ENCODE data around the gene PITPNC1. TPM values are rescaled to one million over a fixed set of nuclear protein-coding genes. Genes with fewer than 3 reads are reported as not detected.

Gene PITPNC1
- total RNA-seq, 1 experiment from 2014 or later: 35.5 TPM

- Histone ChIP-seq H3K4me3 (ENCODE audit: low read depth, low read length, poor library complexity, severe bottlenecking) (no peak overlapping the region), H3K36me3 (ENCODE audit: insufficient read depth, low read length, poor library complexity, severe bottlenecking) (no peaks in the 10 kb centered on the region), H3K4me1 (ENCODE audit: insufficient read depth, low read length, poor library complexity, severe bottlenecking) (no peaks in the 10 kb centered on the region), H3K27me3 (replicated peaks; ENCODE audit: insufficient read depth, low read depth, low read length, poor library complexity) (no peaks in the 10 kb centered on the region), H3K9me3 (ENCODE audit: low read depth, low read length, poor library complexity, severe bottlenecking) (no peaks in the 10 kb centered on the region), H3K27ac (ENCODE audit: low read depth, low read length, poor library complexity, severe bottlenecking) (no peak overlapping the region)
- TF ChIP-seq CTCF (conservative IDR thresholded peaks at IDR 0.05; ENCODE audit: low read depth, low read length) (no peak), EZH2 (IDR thresholded peaks at IDR 0.05; ENCODE audit: borderline replicate concordance, low read depth, low read length, poor library complexity, severe bottlenecking) (no peak)
- DNase-seq (ENCODE audit: low spot score): no peak
- CTCF ChIA-PET: no interaction called here
- POLR2A ChIA-PET (ENCODE audit: low non-redundant PET): no interaction called here
- intact Hi-C loops (cut with micrococcal nuclease; ENCODE audit: unreplicated experiment): no loop called here
- no TSS peak for BruUV-seq (replicated peaks)
Observed at GRCh38 chr17:67675481-67675880, 298.4 kb downstream of the PITPNC1 start.

GRCh38 chr17:67676305-67676704, 299.2 kb downstream of the PITPNC1 start:
- TF ChIP-seq CTCF (conservative IDR thresholded peaks at IDR 0.05; ENCODE audit: low read depth, low read length) (no peak), EZH2 (IDR thresholded peaks at IDR 0.05; ENCODE audit: borderline replicate concordance, low read depth, low read length, poor library complexity, severe bottlenecking) (no peak)
- H3K27me3 ChIP-seq (replicated peaks; ENCODE audit: insufficient read depth, low read depth, low read length, poor library complexity): no peaks in the 10 kb centered on the region
- DNase-seq (ENCODE audit: low spot score): no peak
- H3K27ac ChIP-seq (ENCODE audit: low read depth, low read length, poor library complexity, severe bottlenecking): no peak overlapping the region
- CTCF ChIA-PET: no interaction called here
- BruUV-seq (replicated peaks): no TSS peak
- H3K4me3 ChIP-seq (ENCODE audit: low read depth, low read length, poor library complexity, severe bottlenecking): no peak overlapping the region
- H3K9me3 ChIP-seq (ENCODE audit: low read depth, low read length, poor library complexity, severe bottlenecking): no peaks in the 10 kb centered on the region
- H3K4me1 ChIP-seq (ENCODE audit: insufficient read depth, low read length, poor library complexity, severe bottlenecking): peaks cover 4% of the 10 kb centered on the region
- intact Hi-C loops (cut with micrococcal nuclease; ENCODE audit: unreplicated experiment): no loop called here
- POLR2A ChIA-PET (ENCODE audit: low non-redundant PET): no interaction called here
- H3K36me3 ChIP-seq (ENCODE audit: insufficient read depth, low read length, poor library complexity, severe bottlenecking): no peaks in the 10 kb centered on the region

- ChIA-PET CTCF (no interaction called here), POLR2A (ENCODE audit: low non-redundant PET) (no interaction called here)
Observed at GRCh38 chr17:67678414-67678813, 301.3 kb downstream of the PITPNC1 start.

More at GRCh38 chr17:67678414-67678813, 301.3 kb downstream of the PITPNC1 start:
- Histone ChIP-seq H3K4me1 (ENCODE audit: insufficient read depth, low read length, poor library complexity, severe bottlenecking) (peaks cover 14% of the 10 kb centered on the region), H3K27me3 (replicated peaks; ENCODE audit: insufficient read depth, low read depth, low read length, poor library complexity) (no peaks in the 10 kb centered on the region), H3K9me3 (ENCODE audit: low read depth, low read length, poor library complexity, severe bottlenecking) (no peaks in the 10 kb centered on the region), H3K27ac (ENCODE audit: low read depth, low read length, poor library complexity, severe bottlenecking) (no peak overlapping the region), H3K4me3 (ENCODE audit: low read depth, low read length, poor library complexity, severe bottlenecking) (no peak overlapping the region), H3K36me3 (ENCODE audit: insufficient read depth, low read length, poor library complexity, severe bottlenecking) (no peaks in the 10 kb centered on the region)
- no TSS peak for BruUV-seq (replicated peaks)
- no peak for DNase-seq (ENCODE audit: low spot score)
- no peak for TF ChIP-seq CTCF (conservative IDR thresholded peaks at IDR 0.05; ENCODE audit: low read depth, low read length)
- TF ChIP-seq EZH2 (IDR thresholded peaks at IDR 0.05; ENCODE audit: borderline replicate concordance, low read depth, low read length, poor library complexity, severe bottlenecking): no peak
- intact Hi-C loops (cut with micrococcal nuclease; ENCODE audit: unreplicated experiment): no loop called here

Measured in A673 (cell line).